ENCODE results near the gene CCDC87. TPM values are rescaled to one million over a fixed set of nuclear protein-coding genes. Genes with fewer than 3 reads are reported as not detected.

Gene CCDC87, protein sequence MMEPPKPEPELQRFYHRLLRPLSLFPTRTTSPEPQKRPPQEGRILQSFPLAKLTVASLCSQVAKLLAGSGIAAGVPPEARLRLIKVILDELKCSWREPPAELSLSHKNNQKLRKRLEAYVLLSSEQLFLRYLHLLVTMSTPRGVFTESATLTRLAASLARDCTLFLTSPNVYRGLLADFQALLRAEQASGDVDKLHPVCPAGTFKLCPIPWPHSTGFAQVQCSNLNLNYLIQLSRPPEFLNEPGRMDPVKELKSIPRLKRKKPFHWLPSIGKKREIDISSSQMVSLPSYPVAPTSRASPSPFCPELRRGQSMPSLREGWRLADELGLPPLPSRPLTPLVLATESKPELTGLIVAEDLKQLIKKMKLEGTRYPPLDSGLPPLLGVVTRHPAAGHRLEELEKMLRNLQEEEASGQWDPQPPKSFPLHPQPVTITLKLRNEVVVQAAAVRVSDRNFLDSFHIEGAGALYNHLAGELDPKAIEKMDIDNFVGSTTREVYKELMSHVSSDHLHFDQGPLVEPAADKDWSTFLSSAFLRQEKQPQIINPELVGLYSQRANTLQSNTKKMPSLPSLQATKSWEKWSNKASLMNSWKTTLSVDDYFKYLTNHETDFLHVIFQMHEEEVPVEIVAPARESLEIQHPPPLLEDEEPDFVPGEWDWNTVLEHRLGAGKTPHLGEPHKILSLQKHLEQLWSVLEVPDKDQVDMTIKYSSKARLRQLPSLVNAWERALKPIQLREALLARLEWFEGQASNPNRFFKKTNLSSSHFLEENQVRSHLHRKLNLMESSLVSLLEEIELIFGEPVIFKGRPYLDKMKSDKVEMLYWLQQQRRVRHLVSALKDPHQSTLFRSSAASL
- total RNA-seq (under 1 TPM; 0.14 to 0.17 TPM), polyA plus RNA-seq (under 1 TPM in 1 of 2 donors, not detected in 1; 0.14 TPM)

GRCh38 chr11:66592457-66593302 lies at the start of gene CCDC87, which contains the start of gene CCS:
Gene CCDC87, minus strand, starts transcription at chr11:66593063. Its CDS starts 48 bp downstream, at chr11:66593015.
Gene CCS, plus strand, starts transcription at chr11:66593185. Its CDS starts 77 bp downstream, at chr11:66593262.
- Histone ChIP-seq H3K9me3 (ENCODE audit: control insufficient read depth in 4 of 4, low read length in 3 of 4) (no peaks in the 10 kb centered on the region), H3K36me3 (ENCODE audit: control insufficient read depth in 4 of 4, insufficient read depth in 3 of 4, low read depth in 1 of 4, low read length in 3 of 4) (no peaks in the 10 kb centered on the region), H3K4me1 (ENCODE audit: control insufficient read depth in 4 of 4, insufficient read depth in 4 of 4, low read length in 3 of 4) (peaks cover 15 to 40% (median 31%) of the 10 kb centered on the region in 4 donors), H3K27ac (ENCODE audit: low read depth in 1 of 2, low read length in 2 of 2) (peak within 1 kb of the TSS; percentile 77 to 79), H3K27me3 (ENCODE audit: control insufficient read depth in 4 of 4, insufficient read depth in 4 of 4, low read length in 3 of 4) (no peaks in the 10 kb centered on the region), H3K9ac (ENCODE audit: low read depth in 1 of 2, low read length in 2 of 2) (peak within 1 kb of the TSS; percentile 70 to 73), H3K4me3 (ENCODE audit: low read depth in 1 of 3, low read length in 3 of 3) (peak within 1 kb of the TSS; percentile 56 to 93 (median 91))
- TF ChIP-seq, protein P1, sequence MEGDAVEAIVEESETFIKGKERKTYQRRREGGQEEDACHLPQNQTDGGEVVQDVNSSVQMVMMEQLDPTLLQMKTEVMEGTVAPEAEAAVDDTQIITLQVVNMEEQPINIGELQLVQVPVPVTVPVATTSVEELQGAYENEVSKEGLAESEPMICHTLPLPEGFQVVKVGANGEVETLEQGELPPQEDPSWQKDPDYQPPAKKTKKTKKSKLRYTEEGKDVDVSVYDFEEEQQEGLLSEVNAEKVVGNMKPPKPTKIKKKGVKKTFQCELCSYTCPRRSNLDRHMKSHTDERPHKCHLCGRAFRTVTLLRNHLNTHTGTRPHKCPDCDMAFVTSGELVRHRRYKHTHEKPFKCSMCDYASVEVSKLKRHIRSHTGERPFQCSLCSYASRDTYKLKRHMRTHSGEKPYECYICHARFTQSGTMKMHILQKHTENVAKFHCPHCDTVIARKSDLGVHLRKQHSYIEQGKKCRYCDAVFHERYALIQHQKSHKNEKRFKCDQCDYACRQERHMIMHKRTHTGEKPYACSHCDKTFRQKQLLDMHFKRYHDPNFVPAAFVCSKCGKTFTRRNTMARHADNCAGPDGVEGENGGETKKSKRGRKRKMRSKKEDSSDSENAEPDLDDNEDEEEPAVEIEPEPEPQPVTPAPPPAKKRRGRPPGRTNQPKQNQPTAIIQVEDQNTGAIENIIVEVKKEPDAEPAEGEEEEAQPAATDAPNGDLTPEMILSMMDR (IDR thresholded peaks at IDR 0.05; ENCODE audit: low read depth, low read length, missing input control) = peak; percentile 43
- TF ChIP-seq RXRA (IDR thresholded peaks at IDR 0.05) (peak in 1 of 2 donors; percentile 32), GABPA (IDR thresholded peaks at IDR 0.05 in 1 of 2, conservative IDR thresholded peaks at IDR 0.05 in 1 of 2) (no peak), FOXA2 (IDR thresholded peaks at IDR 0.05) (no peak), RAD21 (IDR thresholded peaks at IDR 0.05) (peak; percentile 45 to 71), YY1 (IDR thresholded peaks at IDR 0.05) (peak; percentile 80)
- TF ChIP-seq, protein P2, sequence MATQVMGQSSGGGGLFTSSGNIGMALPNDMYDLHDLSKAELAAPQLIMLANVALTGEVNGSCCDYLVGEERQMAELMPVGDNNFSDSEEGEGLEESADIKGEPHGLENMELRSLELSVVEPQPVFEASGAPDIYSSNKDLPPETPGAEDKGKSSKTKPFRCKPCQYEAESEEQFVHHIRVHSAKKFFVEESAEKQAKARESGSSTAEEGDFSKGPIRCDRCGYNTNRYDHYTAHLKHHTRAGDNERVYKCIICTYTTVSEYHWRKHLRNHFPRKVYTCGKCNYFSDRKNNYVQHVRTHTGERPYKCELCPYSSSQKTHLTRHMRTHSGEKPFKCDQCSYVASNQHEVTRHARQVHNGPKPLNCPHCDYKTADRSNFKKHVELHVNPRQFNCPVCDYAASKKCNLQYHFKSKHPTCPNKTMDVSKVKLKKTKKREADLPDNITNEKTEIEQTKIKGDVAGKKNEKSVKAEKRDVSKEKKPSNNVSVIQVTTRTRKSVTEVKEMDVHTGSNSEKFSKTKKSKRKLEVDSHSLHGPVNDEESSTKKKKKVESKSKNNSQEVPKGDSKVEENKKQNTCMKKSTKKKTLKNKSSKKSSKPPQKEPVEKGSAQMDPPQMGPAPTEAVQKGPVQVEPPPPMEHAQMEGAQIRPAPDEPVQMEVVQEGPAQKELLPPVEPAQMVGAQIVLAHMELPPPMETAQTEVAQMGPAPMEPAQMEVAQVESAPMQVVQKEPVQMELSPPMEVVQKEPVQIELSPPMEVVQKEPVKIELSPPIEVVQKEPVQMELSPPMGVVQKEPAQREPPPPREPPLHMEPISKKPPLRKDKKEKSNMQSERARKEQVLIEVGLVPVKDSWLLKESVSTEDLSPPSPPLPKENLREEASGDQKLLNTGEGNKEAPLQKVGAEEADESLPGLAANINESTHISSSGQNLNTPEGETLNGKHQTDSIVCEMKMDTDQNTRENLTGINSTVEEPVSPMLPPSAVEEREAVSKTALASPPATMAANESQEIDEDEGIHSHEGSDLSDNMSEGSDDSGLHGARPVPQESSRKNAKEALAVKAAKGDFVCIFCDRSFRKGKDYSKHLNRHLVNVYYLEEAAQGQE (IDR thresholded peaks at IDR 0.05) = peak; percentile 75
- peak; percentile 98 for DNase-seq (ENCODE audit: low spot score)
- 19% methylated on average over 68 of the region's 68 CpGs for WGBS

DNA sequence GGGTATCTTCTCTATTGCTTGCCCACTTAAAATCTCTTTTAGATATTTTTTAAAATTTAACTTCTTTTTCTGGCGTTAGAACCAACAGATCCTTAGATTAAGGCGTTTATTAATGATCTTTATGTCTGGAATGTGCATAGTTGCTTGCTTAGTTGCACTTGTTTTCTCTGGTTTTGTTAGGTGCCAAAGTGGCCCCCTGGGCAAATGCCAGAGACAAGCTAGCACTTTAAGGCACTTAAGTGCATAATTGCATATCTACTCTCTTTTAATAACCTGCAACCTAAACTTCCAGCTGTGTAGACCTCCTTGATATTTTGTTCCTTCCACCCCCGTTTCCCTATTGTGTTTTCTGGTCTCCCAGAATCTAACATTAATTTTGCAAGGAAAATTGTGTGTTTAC lies 49.0 kb upstream of the CCDC87 start:
- H3K27ac ChIP-seq (ENCODE audit: low read depth in 1 of 2, low read length in 2 of 2) = no peak overlapping the region

More for the DNA sequence above, 49.0 kb upstream of the CCDC87 start:
- H3K9me3 ChIP-seq (ENCODE audit: control insufficient read depth in 4 of 4, low read length in 3 of 4) = no peaks in the 10 kb centered on the region
- no peaks in the 10 kb centered on the region for H3K27me3 ChIP-seq (ENCODE audit: control insufficient read depth in 4 of 4, insufficient read depth in 4 of 4, low read length in 3 of 4)
- 52% methylated on average over 3 of the region's 3 CpGs for WGBS
- no peak for TF ChIP-seq FOXA2 (IDR thresholded peaks at IDR 0.05)
- TF ChIP-seq NR2F2 (IDR thresholded peaks at IDR 0.05) = no peak
- TF ChIP-seq FOXA1 (IDR thresholded peaks at IDR 0.05) = no peak
- TF ChIP-seq, protein P1 (IDR thresholded peaks at IDR 0.05; ENCODE audit: low read depth, low read length, missing input control) = no peak
- TF ChIP-seq, protein P2 (IDR thresholded peaks at IDR 0.05) = no peak
- TF ChIP-seq RXRA (IDR thresholded peaks at IDR 0.05) = no peak
- no peak for TF ChIP-seq GABPA (IDR thresholded peaks at IDR 0.05 in 1 of 2, conservative IDR thresholded peaks at IDR 0.05 in 1 of 2)
- TF ChIP-seq HNF4A (conservative IDR thresholded peaks at IDR 0.05) = no peak
- no peak for TF ChIP-seq RAD21 (IDR thresholded peaks at IDR 0.05)
- no peak for TF ChIP-seq YY1 (IDR thresholded peaks at IDR 0.05)
- no peak for DNase-seq (ENCODE audit: low spot score)
- no peak overlapping the region for H3K9ac ChIP-seq (ENCODE audit: low read depth in 1 of 2, low read length in 2 of 2)
- peak overlapping the region in 1 of 3 donors; percentile 22 for H3K4me3 ChIP-seq (ENCODE audit: low read depth in 1 of 3, low read length in 3 of 3)
- peaks cover 11 to 73% (median 56%) of the 10 kb centered on the region in 4 donors for H3K4me1 ChIP-seq (ENCODE audit: control insufficient read depth in 4 of 4, insufficient read depth in 4 of 4, low read length in 3 of 4)
- H3K36me3 ChIP-seq (ENCODE audit: control insufficient read depth in 4 of 4, insufficient read depth in 3 of 4, low read depth in 1 of 4, low read length in 3 of 4) = peaks cover 17 to 59% (median 47%) of the 10 kb centered on the region in 4 donors

Measured in liver (tissue), 9 donors.